B cell (primary cell): ENCODE results near the gene KLK1.

Source experiments
- EZH2 ChIP-seq: IDR thresholded peaks from 2 replicates; pipeline ENCODE4 v1.6.1; 2012; ENCODE audit warnings: borderline replicate concordance, low read depth, mild to moderate bottlenecking, moderate library complexity, low read length; ENCODE audit not compliant: insufficient read depth, poor library complexity, severe bottlenecking
- TF ChIP-seq, protein P1 (sequence below): fragments of 200-600 bp; IDR thresholded peaks from one replicate; pipeline ENCODE4 v1.8.0; 2022; ENCODE audit warnings: antibody characterized with exemption, mild to moderate bottlenecking

DNA sequence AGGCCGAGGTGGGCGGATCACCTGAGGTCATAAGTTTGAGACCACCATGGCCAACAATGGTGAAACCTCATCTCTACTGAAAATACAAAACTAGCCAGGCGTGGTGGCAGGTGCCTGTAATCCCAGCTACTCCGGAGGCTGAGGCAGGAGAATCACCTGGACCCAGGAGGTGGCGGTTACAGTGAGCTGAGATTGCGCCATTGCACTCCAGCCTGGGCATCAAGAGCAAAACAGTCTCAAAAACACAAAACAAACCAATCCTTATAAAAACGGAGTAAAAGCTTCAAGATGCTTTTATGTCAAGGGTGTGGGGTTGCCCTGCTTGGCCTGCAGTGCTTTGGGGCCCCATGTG, 26.2 kb downstream of the KLK1 start:
- TF ChIP-seq, protein P1, sequence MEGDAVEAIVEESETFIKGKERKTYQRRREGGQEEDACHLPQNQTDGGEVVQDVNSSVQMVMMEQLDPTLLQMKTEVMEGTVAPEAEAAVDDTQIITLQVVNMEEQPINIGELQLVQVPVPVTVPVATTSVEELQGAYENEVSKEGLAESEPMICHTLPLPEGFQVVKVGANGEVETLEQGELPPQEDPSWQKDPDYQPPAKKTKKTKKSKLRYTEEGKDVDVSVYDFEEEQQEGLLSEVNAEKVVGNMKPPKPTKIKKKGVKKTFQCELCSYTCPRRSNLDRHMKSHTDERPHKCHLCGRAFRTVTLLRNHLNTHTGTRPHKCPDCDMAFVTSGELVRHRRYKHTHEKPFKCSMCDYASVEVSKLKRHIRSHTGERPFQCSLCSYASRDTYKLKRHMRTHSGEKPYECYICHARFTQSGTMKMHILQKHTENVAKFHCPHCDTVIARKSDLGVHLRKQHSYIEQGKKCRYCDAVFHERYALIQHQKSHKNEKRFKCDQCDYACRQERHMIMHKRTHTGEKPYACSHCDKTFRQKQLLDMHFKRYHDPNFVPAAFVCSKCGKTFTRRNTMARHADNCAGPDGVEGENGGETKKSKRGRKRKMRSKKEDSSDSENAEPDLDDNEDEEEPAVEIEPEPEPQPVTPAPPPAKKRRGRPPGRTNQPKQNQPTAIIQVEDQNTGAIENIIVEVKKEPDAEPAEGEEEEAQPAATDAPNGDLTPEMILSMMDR, result no peak
- no peak for TF ChIP-seq EZH2
